H9 (cell line): ENCODE data around the gene MRPS23. TPM values are rescaled to one million over a fixed set of nuclear protein-coding genes. Genes with fewer than 3 reads are reported as not detected.

Experiments used
- DNase-seq: peaks from one replicate; pipeline ENCODE4 v3.0.0-alpha.2; 2017
- H2AFZ ChIP-seq: one replicate; pipeline ENCODE4 v1.6.1; 2013; ENCODE audit warnings: mild to moderate bottlenecking, low read length, control low read depth, moderate library complexity
- H2AK5ac ChIP-seq: 2 replicates; pipeline ENCODE4 v1.6.1; 2013; ENCODE audit warnings: low read length, control low read depth, mixed read lengths; ENCODE audit not compliant: insufficient read length
- H2BK120ac ChIP-seq: one replicate; pipeline ENCODE4 v1.6.1; 2013; ENCODE audit warnings: low read depth, mild to moderate bottlenecking, low read length, control low read depth, inconsistent platforms; ENCODE audit not compliant: poor library complexity, severe bottlenecking
- H2BK12ac ChIP-seq: 2 replicates; pipeline ENCODE4 v1.6.1; 2013; ENCODE audit warnings: low read length, control low read depth, mixed read lengths, low read depth; ENCODE audit not compliant: insufficient read length
- H2BK15ac ChIP-seq: 2 replicates; pipeline ENCODE4 v1.6.1; 2013; ENCODE audit warnings: low read depth, low read length, control low read depth
- H2BK20ac ChIP-seq: one replicate; pipeline ENCODE4 v1.6.1; 2013; ENCODE audit warnings: low read depth, mild to moderate bottlenecking, low read length, control low read depth, inconsistent platforms; ENCODE audit not compliant: poor library complexity, severe bottlenecking
- H2BK5ac ChIP-seq: 2 replicates; pipeline ENCODE4 v1.6.1; 2013; ENCODE audit warnings: low read length, control low read depth, mixed read lengths; ENCODE audit not compliant: insufficient read length
- H3K14ac ChIP-seq: 2 replicates; pipeline ENCODE4 v1.6.1; 2013; ENCODE audit warnings: low read length, control low read depth; ENCODE audit not compliant: insufficient read depth
- H3K18ac ChIP-seq: 2 replicates; pipeline ENCODE4 v1.6.1; 2013; ENCODE audit warnings: low read depth, mild to moderate bottlenecking, mixed read lengths, low read length, control low read depth; ENCODE audit not compliant: insufficient read length
- H3K23ac ChIP-seq: 2 replicates; pipeline ENCODE4 v1.6.1; 2013; ENCODE audit warnings: low read length, control low read depth, mixed read lengths, low read depth; ENCODE audit not compliant: insufficient read length
- H3K23me2 ChIP-seq: 2 replicates; pipeline ENCODE4 v1.6.1; 2013; ENCODE audit warnings: low read depth, mild to moderate bottlenecking, mixed read lengths, low read length, control low read depth; ENCODE audit not compliant: insufficient read length, poor library complexity, severe bottlenecking
- H3K27ac ChIP-seq: 2 replicates; pipeline ENCODE4 v1.5.1; 2013; ENCODE audit warnings: low read length, control low read depth, mixed read lengths, low read depth; ENCODE audit not compliant: insufficient read length
- H3K27me3 ChIP-seq: 2 replicates; pipeline ENCODE4 v1.6.1; 2013; ENCODE audit warnings: low read length, control low read depth, inconsistent platforms; ENCODE audit not compliant: insufficient read depth
- H3K4ac ChIP-seq: 2 replicates; pipeline ENCODE4 v1.6.1; 2013; ENCODE audit warnings: low read depth, mild to moderate bottlenecking, control low read depth, inconsistent platforms, low read length, moderate library complexity
- H3K4me1 ChIP-seq: 2 replicates; pipeline ENCODE4 v1.6.1; 2013; ENCODE audit warnings: low read length, control low read depth, inconsistent platforms; ENCODE audit not compliant: insufficient read depth
- H3K4me2 ChIP-seq: 2 replicates; pipeline ENCODE4 v1.6.1; 2013; ENCODE audit warnings: low read length, control low read depth, mixed read lengths; ENCODE audit not compliant: insufficient read length, insufficient read depth
- H3K56ac ChIP-seq: 2 replicates; pipeline ENCODE4 v1.6.1; 2013; ENCODE audit warnings: low read depth, mild to moderate bottlenecking, mixed read lengths, low read length, control low read depth; ENCODE audit not compliant: insufficient read length
- H3K79me1 ChIP-seq: 2 replicates; pipeline ENCODE4 v1.6.1; 2013; ENCODE audit warnings: low read depth, mild to moderate bottlenecking, moderate library complexity, low read length, control low read depth, inconsistent platforms; ENCODE audit not compliant: insufficient read depth, poor library complexity, severe bottlenecking
- H3K79me2 ChIP-seq: 2 replicates; pipeline ENCODE4 v1.6.1; 2013; ENCODE audit warnings: low read length, control low read depth, inconsistent platforms; ENCODE audit not compliant: insufficient read depth
- H3K9ac ChIP-seq: 2 replicates; pipeline ENCODE4 v1.6.1; 2013; ENCODE audit warnings: low read length, control low read depth, mixed read lengths; ENCODE audit not compliant: insufficient read length; ENCODE audit errors: extremely low read depth
- H3K9me3 ChIP-seq: one replicate; pipeline ENCODE4 v1.6.1; 2013; ENCODE audit warnings: low read depth, low read length, inconsistent platforms; ENCODE audit not compliant: control insufficient read depth
- H3T11ph ChIP-seq: one replicate; pipeline ENCODE4 v1.6.1; 2013; ENCODE audit warnings: mild to moderate bottlenecking, low read length, control low read depth, inconsistent platforms
- H4K20me1 ChIP-seq: one replicate; pipeline ENCODE4 v1.6.1; 2013; ENCODE audit not compliant: control insufficient read depth, insufficient read length, insufficient read depth
- H4K5ac ChIP-seq: 2 replicates; pipeline ENCODE4 v1.6.1; 2013; ENCODE audit warnings: low read depth, mild to moderate bottlenecking, mixed read lengths, low read length, control low read depth; ENCODE audit not compliant: insufficient read length
- H4K8ac ChIP-seq: replicated peaks from 2 replicates; pipeline ENCODE4 v1.6.1; 2013; ENCODE audit warnings: low read length, control low read depth, mixed read lengths, low read depth; ENCODE audit not compliant: insufficient read length
- H4K91ac ChIP-seq: 2 replicates; pipeline ENCODE4 v1.6.1; 2013; ENCODE audit warnings: low read depth, mild to moderate bottlenecking, moderate library complexity, mixed read lengths, low read length, control low read depth; ENCODE audit not compliant: insufficient read length
- H3K27ac Mint-ChIP-seq, 3 experiments: 2 replicates in 2 of 3; 3 replicates in 1 of 3; pipeline ENCODE4 v1.8.0; 2020 to 2021; ENCODE audit warnings: mixed read lengths in 3 of 3, mild to moderate bottlenecking in 1 of 3, moderate library complexity in 1 of 3
- H3K27me3 Mint-ChIP-seq: 2 replicates; pipeline ENCODE4 v1.8.0; 2021; ENCODE audit warnings: low read depth, mild to moderate bottlenecking, moderate library complexity, mixed read lengths
- H3K36me3 Mint-ChIP-seq, 3 experiments: 2 replicates in 2 of 3; 3 replicates in 1 of 3; pipeline ENCODE4 v1.8.0; 2020 to 2021; ENCODE audit warnings: low read depth in 3 of 3, mixed read lengths in 3 of 3; ENCODE audit not compliant: insufficient read depth in 1 of 3
- H3K4me1 Mint-ChIP-seq, 2 experiments: 2 replicates each; pipeline ENCODE4 v1.8.0; 2020; ENCODE audit warnings: mixed read lengths in 2 of 2
- H3K4me3 Mint-ChIP-seq, 2 experiments: 2 replicates in 1 of 2; 3 replicates in 1 of 2; pipeline ENCODE4 v1.8.0; 2020 to 2021; ENCODE audit warnings: mild to moderate bottlenecking in 2 of 2, mixed read lengths in 2 of 2, moderate library complexity in 1 of 2
- H3K9me3 Mint-ChIP-seq, 2 experiments: 2 replicates in 1 of 2; 3 replicates in 1 of 2; pipeline ENCODE4 v1.8.0; 2020; ENCODE audit warnings: mild to moderate bottlenecking in 2 of 2, mixed read lengths in 2 of 2, moderate library complexity in 1 of 2
- whole genome bisulfite sequencing: extraction: QIAGEN DNeasy Blood & Tissue Kit; methylation state at CpG from one replicate; pipeline ENCODE4 v1.1.7; 2013; ENCODE audit warnings: missing lambda C conversion rate, low lambda C conversion rate, mixed read lengths; ENCODE audit not compliant: insufficient read length; ENCODE audit errors: extremely low coverage; 5-methylcytosine and 5-hydroxymethylcytosine counted together
- total RNA-seq: library from RNA; stranded (reverse); gene quantifications from 2 replicates; pipeline ENCODE4 v1.2.1, GENCODE V29; 2021
- TF ChIP-seq, protein P1 (sequence below): fragments of 200-600 bp; sonication (generic); conservative IDR thresholded peaks from 3 replicates; pipeline ENCODE4 v1.8.0; 2021; ENCODE audit warnings: antibody characterized with exemption, mild to moderate bottlenecking

Gene MRPS23
- total RNA-seq, 1 experiment from 2014 or later: 62.0 TPM

DNA sequence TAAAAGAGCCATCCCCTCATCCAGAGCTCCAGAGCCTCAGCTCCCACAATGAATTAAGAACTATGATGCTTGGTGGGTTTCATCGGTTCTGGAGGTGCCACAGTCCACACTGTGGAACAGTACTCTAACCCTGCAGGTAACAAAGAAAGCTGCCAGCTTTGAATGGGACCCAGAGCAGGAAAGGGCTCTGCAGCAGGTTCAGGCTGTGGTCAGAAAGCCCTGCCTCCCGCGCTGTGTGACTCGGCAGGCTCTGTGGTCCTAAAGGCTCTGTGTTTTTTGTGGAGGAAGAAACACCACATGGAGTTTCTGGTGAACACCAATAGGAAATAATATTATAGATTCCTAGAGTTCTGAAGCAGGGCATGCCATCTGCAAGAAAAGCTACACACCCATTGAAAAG lies 32.5 kb downstream of the MRPS23 start:
- no peak overlapping the region for H2AFZ ChIP-seq
- H3K18ac ChIP-seq: no peak overlapping the region
- Mint-ChIP-seq H3K36me3 (no peaks in the 10 kb centered on the region), H3K27ac (no peak overlapping the region), H3K9me3 (no peaks in the 10 kb centered on the region), H3K27me3 (peaks cover 14% of the 10 kb centered on the region; the same call in 1 of the 2 replicates), H3K4me1 (peaks cover 7 to 12% of the 10 kb centered on the region in 2 experiments; a peak in 2 of 4 replicates), H3K4me3 (no peak overlapping the region)
- H3K4me1 ChIP-seq: no peaks in the 10 kb centered on the region; the same call in 1 of the 2 replicates
- no peak overlapping the region for H3K23ac ChIP-seq
- DNase-seq: no peak
- no peaks in the 10 kb centered on the region for H3K79me1 ChIP-seq
- TF ChIP-seq, protein P1, sequence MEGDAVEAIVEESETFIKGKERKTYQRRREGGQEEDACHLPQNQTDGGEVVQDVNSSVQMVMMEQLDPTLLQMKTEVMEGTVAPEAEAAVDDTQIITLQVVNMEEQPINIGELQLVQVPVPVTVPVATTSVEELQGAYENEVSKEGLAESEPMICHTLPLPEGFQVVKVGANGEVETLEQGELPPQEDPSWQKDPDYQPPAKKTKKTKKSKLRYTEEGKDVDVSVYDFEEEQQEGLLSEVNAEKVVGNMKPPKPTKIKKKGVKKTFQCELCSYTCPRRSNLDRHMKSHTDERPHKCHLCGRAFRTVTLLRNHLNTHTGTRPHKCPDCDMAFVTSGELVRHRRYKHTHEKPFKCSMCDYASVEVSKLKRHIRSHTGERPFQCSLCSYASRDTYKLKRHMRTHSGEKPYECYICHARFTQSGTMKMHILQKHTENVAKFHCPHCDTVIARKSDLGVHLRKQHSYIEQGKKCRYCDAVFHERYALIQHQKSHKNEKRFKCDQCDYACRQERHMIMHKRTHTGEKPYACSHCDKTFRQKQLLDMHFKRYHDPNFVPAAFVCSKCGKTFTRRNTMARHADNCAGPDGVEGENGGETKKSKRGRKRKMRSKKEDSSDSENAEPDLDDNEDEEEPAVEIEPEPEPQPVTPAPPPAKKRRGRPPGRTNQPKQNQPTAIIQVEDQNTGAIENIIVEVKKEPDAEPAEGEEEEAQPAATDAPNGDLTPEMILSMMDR: no peak
- no peak overlapping the region for H2BK12ac ChIP-seq
- no peak overlapping the region for H4K91ac ChIP-seq
- no peak overlapping the region for H3K4ac ChIP-seq
- no peaks in the 10 kb centered on the region for H3K79me2 ChIP-seq
- no peak overlapping the region for H3T11ph ChIP-seq
- H2BK5ac ChIP-seq: no peak overlapping the region
- H3K14ac ChIP-seq: no peak overlapping the region
- no peak overlapping the region for H2BK20ac ChIP-seq
- no peak overlapping the region for H3K27ac ChIP-seq
- H3K27me3 ChIP-seq: no peaks in the 10 kb centered on the region
- no peak overlapping the region for H2BK15ac ChIP-seq
- no CpG with 5 or more reads among the region's 4 CpGs for WGBS
- no peak overlapping the region for H3K4me2 ChIP-seq
- no peak overlapping the region for H4K8ac ChIP-seq
- H4K20me1 ChIP-seq: no peaks in the 10 kb centered on the region
- no peak overlapping the region for H2BK120ac ChIP-seq
- H2AK5ac ChIP-seq: no peak overlapping the region
- H3K9ac ChIP-seq: no peak overlapping the region
- no peaks in the 10 kb centered on the region for H3K9me3 ChIP-seq
- no peak overlapping the region for H4K5ac ChIP-seq
- no peak overlapping the region for H3K56ac ChIP-seq
- no peaks in the 10 kb centered on the region for H3K23me2 ChIP-seq
